ENCODE data around the gene PMEL.

The PMEL gene

DNA sequence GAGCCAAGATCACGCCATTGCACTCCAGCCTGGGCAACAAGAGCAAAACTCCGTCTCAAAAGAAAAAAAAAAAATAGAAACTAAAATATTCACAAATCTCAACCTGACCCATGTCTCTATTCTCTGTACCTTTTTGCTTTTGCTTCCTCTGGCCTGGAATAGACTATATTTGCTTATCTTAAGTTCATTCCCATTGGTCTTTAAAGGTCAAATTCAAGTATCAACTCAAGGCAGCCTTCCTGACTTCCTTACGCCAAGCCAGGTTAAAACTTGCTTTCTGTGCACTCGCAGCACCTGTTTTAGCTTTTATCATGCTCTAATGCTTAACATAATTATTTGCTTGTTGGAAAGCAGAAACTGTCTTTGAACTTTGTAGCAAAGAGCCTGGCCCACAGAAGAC lies 52.9 kb downstream of the PMEL start:
- no peak for DNase-seq

GRCh38 chr12:55909513-55909884 lies 56.3 kb downstream of the PMEL start:
- no peak for DNase-seq

- DNase-seq, result no peak
These were observed 56.9 kb downstream of the PMEL start for GRCh38 chr12:55908726-55909512.

DNA sequence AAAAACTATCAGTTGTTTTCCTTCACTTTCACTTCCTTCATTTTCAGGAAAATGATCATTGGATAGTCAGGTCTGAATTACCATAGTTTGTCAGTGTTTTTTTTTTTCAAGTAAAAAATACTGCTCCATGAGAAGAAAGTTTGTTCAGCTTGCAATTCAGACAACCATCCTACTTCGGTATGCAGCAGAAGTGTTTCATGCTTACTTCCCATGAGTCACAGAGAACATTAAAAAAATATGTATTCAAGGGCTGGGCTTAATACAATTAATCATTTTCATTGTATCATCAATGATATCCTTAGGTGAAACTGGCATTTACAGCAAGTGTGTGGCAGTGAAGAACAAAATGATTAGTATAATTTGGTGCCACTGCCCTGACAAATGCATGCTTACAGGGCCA lies 59.8 kb downstream of the PMEL start:
- DNase-seq, result no peak
